Measurements from ENCODE around the gene SPOCD1.

SPOCD1 gene

GRCh38 chr1:31759298-31760023 is 56.4 kb downstream of the SPOCD1 start:
- CTCF ChIA-PET = interaction anchor here (0.6 to 7.0 kb wide), 12 partner anchors 13 to 411 kb away, joined by 3 to 51 read pairs (median 4); no protein-coding TSS in a partner anchor
- H3K27ac ChIP-seq (ENCODE audit: extremely low read depth, low read depth, low read length) = no peak overlapping the region
- TF ChIP-seq WT1 (tag by site-specific recombination; IDR thresholded peaks at IDR 0.05) (no peak), GLIS2 (tag by site-specific recombination; IDR thresholded peaks at IDR 0.05) (0 out of 2 replicates have a peak, but pooled peaks have one; percentile 31), GLIS1 (tag by site-specific recombination; IDR thresholded peaks at IDR 0.05) (peak; percentile 83), ZNF600 (tag by site-specific recombination; IDR thresholded peaks at IDR 0.05) (0 out of 2 replicates have a peak, but pooled peaks have one; percentile 15)
- H3K4me1 ChIP-seq (ENCODE audit: control insufficient read depth, insufficient read depth, low read length) = no peaks in the 10 kb centered on the region; the same call in 1 of the 2 replicates
- H3K36me3 ChIP-seq (ENCODE audit: control insufficient read depth in 2 of 2, insufficient read depth in 1 of 2, low read length in 2 of 2) = peaks cover 0 to 22% of the 10 kb centered on the region in 2 experiments; a peak in 1 of 3 replicates
- POLR2A ChIA-PET = interaction anchor here (0.8 kb wide), 1 partner anchor 10 kb away, joined by 7 read pairs; no protein-coding TSS in a partner anchor
- H3K9me3 ChIP-seq (ENCODE audit: control insufficient read depth, insufficient read depth, low read depth, low read length) = no peaks in the 10 kb centered on the region
- no peak overlapping the region for H3K4me3 ChIP-seq (ENCODE audit: low read depth, low read length)

GRCh38 chr1:31758823-31759222 is 57.0 kb downstream of the SPOCD1 start:
- Histone ChIP-seq H3K4me1 (ENCODE audit: control insufficient read depth, insufficient read depth, low read length) (no peaks in the 10 kb centered on the region), H3K36me3 (ENCODE audit: control insufficient read depth in 2 of 2, insufficient read depth in 1 of 2, low read length in 2 of 2) (peaks cover 0 to 22% of the 10 kb centered on the region in 2 experiments; a peak in 1 of 3 replicates), H3K9me3 (ENCODE audit: control insufficient read depth, insufficient read depth, low read depth, low read length) (no peaks in the 10 kb centered on the region), H3K27ac (ENCODE audit: extremely low read depth, low read depth, low read length) (no peak overlapping the region), H3K4me3 (ENCODE audit: low read depth, low read length) (no peak overlapping the region)
- POLR2A ChIA-PET = interaction anchor here (0.5 kb wide), 1 partner anchor 720 kb away, joined by 3 read pairs; no protein-coding TSS in a partner anchor
- no peak for TF ChIP-seq ZNF48 (tag by site-specific recombination; IDR thresholded peaks at IDR 0.05)
- no peak for TF ChIP-seq BCL11A (tag by site-specific recombination; IDR thresholded peaks at IDR 0.05; ENCODE audit: low read depth)
- TF ChIP-seq ZNF654 (tag by site-specific recombination; IDR thresholded peaks at IDR 0.05; ENCODE audit: low read depth) = no peak
- TF ChIP-seq, protein P1, sequence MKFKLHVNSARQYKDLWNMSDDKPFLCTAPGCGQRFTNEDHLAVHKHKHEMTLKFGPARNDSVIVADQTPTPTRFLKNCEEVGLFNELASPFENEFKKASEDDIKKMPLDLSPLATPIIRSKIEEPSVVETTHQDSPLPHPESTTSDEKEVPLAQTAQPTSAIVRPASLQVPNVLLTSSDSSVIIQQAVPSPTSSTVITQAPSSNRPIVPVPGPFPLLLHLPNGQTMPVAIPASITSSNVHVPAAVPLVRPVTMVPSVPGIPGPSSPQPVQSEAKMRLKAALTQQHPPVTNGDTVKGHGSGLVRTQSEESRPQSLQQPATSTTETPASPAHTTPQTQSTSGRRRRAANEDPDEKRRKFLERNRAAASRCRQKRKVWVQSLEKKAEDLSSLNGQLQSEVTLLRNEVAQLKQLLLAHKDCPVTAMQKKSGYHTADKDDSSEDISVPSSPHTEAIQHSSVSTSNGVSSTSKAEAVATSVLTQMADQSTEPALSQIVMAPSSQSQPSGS (tag by site-specific recombination; IDR thresholded peaks at IDR 0.05; ENCODE audit: low read depth) = no peak
- TF ChIP-seq ZNF558 (tag by site-specific recombination; IDR thresholded peaks at IDR 0.05) = no peak
- TF ChIP-seq, protein P2, sequence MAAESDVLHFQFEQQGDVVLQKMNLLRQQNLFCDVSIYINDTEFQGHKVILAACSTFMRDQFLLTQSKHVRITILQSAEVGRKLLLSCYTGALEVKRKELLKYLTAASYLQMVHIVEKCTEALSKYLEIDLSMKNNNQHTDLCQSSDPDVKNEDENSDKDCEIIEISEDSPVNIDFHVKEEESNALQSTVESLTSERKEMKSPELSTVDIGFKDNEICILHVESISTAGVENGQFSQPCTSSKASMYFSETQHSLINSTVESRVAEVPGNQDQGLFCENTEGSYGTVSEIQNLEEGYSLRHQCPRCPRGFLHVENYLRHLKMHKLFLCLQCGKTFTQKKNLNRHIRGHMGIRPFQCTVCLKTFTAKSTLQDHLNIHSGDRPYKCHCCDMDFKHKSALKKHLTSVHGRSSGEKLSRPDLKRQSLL (tag by site-specific recombination; IDR thresholded peaks at IDR 0.05) = no peak
- CTCF ChIA-PET = interaction anchor here (0.6 to 2.8 kb wide), 8 partner anchors 9 to 211 kb away, joined by 3 to 16 read pairs (median 4); no protein-coding TSS in a partner anchor

DNA sequence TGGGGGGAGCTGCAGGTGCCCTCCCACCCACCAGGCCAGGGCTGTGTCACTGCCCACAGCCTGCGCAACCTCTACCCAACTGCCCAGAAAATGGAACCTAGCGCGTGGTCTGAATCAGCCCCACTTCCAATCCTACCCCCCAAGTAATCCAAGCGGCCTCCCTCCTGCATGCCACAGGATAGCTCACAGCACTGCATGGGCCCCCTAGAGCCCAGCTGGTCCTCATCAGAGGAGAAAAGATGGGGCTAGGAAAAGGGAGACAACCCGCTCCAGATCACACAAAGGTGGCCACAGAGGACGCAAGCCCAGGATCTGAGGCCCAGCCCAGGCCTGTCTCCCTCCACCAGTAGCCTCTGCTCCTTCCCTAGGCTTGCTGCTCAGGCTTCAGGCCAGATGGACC is 57.8 kb downstream of the SPOCD1 start:
- Histone ChIP-seq H3K4me3 (ENCODE audit: low read depth, low read length) (no peak overlapping the region), H3K9me3 (ENCODE audit: control insufficient read depth, insufficient read depth, low read depth, low read length) (no peaks in the 10 kb centered on the region), H3K27ac (ENCODE audit: extremely low read depth, low read depth, low read length) (no peak overlapping the region), H3K4me1 (ENCODE audit: control insufficient read depth, insufficient read depth, low read length) (no peaks in the 10 kb centered on the region), H3K36me3 (ENCODE audit: control insufficient read depth in 2 of 2, insufficient read depth in 1 of 2, low read length in 2 of 2) (peaks cover 0 to 22% of the 10 kb centered on the region in 2 experiments; a peak in 1 of 3 replicates)
- CTCF ChIA-PET = interaction anchor here (0.6 to 2.8 kb wide), 7 partner anchors 10 to 57 kb away, joined by 3 to 16 read pairs (median 3); no protein-coding TSS in a partner anchor
- POLR2A ChIA-PET = no interaction called here
- TF ChIP-seq ZNF600 (tag by site-specific recombination; IDR thresholded peaks at IDR 0.05) = no peak
- TF ChIP-seq GLIS1 (tag by site-specific recombination; IDR thresholded peaks at IDR 0.05) = peak; percentile 59

GRCh38 chr1:31757204-31757679 is 58.6 kb downstream of the SPOCD1 start:
- Histone ChIP-seq H3K4me1 (ENCODE audit: control insufficient read depth, insufficient read depth, low read length) (no peaks in the 10 kb centered on the region), H3K9me3 (ENCODE audit: control insufficient read depth, insufficient read depth, low read depth, low read length) (no peaks in the 10 kb centered on the region), H3K4me3 (ENCODE audit: low read depth, low read length) (no peak overlapping the region), H3K36me3 (ENCODE audit: control insufficient read depth in 2 of 2, insufficient read depth in 1 of 2, low read length in 2 of 2) (peaks cover 0 to 22% of the 10 kb centered on the region in 2 experiments; a peak in 1 of 3 replicates), H3K27ac (ENCODE audit: extremely low read depth, low read depth, low read length) (no peak overlapping the region)
- POLR2A ChIA-PET = no interaction called here
- TF ChIP-seq CTCF (tag by site-specific recombination; IDR thresholded peaks at IDR 0.05) = 0 out of 2 replicates have a peak, but pooled peaks have one; percentile 7
- no peak for TF ChIP-seq ZBTB20 (tag by site-specific recombination; IDR thresholded peaks at IDR 0.05)
- TF ChIP-seq ZBTB7A (tag by site-specific recombination; IDR thresholded peaks at IDR 0.05; ENCODE audit: low read depth) = 0 out of 2 replicates have a peak, but pooled peaks have one; percentile 47
- CTCF ChIA-PET = interaction anchor here (0.6 to 2.8 kb wide), 5 partner anchors 11 to 41 kb away, joined by 3 to 16 read pairs (median 6); no protein-coding TSS in a partner anchor

Data from HEK293 (cell line).